Mesodermal cell (in vitro differentiated cells): Measurements from ENCODE around the gene ACVRL1.

ENCODE experiments used
- H3K27ac ChIP-seq: 2 replicates; pipeline ENCODE4 v1.7.0; 2013; ENCODE audit warnings: mild to moderate bottlenecking, low read depth, low read length, moderate library complexity; ENCODE audit not compliant: severe bottlenecking
- H3K36me3 ChIP-seq: 2 replicates; pipeline ENCODE4 v1.7.1; 2013; ENCODE audit warnings: mild to moderate bottlenecking, low read length, moderate library complexity; ENCODE audit not compliant: control insufficient read depth, insufficient read depth
- H3K4me1 ChIP-seq: one replicate; pipeline ENCODE4 v1.7.1; 2013; ENCODE audit warnings: mild to moderate bottlenecking, low read length; ENCODE audit not compliant: insufficient read depth, control insufficient read depth, poor library complexity, severe bottlenecking
- H3K4me3 ChIP-seq: 2 replicates; pipeline ENCODE4 v1.7.0; 2013; ENCODE audit warnings: low read length, control low read depth, mild to moderate bottlenecking; ENCODE audit not compliant: insufficient read depth, poor library complexity, severe bottlenecking; ENCODE audit errors: extremely low read depth
- H3K9me3 ChIP-seq: 2 replicates; pipeline ENCODE4 v1.7.1; 2013; ENCODE audit warnings: mild to moderate bottlenecking, low read length, moderate library complexity; ENCODE audit not compliant: control insufficient read depth
- WGBS, 2 experiments: methylation state at CpG; one replicate each; pipeline ENCODE4 v1.1.5; 2013; ENCODE audit warnings: missing lambda C conversion rate in 2 of 2; ENCODE audit not compliant: insufficient coverage in 2 of 2; 5-methylcytosine and 5-hydroxymethylcytosine counted together

The ACVRL1 gene

DNA sequence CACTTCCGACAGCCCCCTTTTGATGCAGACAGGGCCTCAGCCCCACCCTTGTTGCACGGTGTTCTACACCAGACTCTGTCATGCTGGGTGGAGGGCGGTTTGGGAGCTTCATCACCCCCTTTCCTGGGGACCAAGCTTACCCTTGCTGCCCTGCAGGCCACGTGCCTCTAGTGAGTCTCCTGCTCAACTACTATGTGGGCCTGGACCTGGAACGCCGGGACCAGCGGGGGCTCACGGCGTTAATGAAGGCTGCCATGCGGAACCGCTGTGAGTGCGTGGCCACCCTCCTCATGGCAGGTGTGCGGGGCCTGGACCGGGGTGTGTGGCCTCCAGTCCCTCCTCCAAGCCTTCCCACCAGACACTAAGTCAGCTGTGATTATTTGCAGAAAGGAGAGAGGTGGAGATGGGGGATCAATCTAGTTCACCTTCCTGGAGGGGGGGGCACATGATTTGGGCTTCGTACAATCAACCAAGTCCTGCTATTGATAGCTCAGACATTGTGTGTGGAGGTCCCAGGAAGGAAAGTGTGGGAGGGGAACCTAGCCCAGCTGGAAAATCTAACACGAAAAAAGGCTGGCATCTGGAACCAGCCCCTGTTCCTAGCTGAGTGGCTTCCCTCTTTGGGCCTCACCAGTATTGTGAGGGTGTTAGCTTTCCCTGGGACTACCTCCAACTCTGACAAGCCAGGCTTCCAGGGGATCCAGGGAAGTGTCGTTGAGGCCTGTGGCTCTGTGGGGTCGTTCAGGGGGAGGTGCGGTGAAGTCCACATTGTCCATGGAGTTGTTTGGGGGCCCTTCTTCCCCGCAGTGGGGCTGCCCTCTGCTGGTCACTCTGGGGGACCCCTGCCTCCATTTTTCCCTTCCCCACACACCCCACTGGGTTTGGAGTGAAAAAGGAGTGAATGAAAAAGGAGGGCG, 17.8 kb upstream of the ACVRL1 start:
- 89 to 94% methylated on average over 14 to 19 of the region's 21 CpGs for WGBS, 2 experiments
- H3K4me1 ChIP-seq, result peaks cover 13% of the 10 kb centered on the region
- no peak overlapping the region for H3K27ac ChIP-seq
- no peak overlapping the region for H3K4me3 ChIP-seq
- peaks cover 9% of the 10 kb centered on the region for H3K9me3 ChIP-seq
- no peaks in the 10 kb centered on the region for H3K36me3 ChIP-seq

DNA sequence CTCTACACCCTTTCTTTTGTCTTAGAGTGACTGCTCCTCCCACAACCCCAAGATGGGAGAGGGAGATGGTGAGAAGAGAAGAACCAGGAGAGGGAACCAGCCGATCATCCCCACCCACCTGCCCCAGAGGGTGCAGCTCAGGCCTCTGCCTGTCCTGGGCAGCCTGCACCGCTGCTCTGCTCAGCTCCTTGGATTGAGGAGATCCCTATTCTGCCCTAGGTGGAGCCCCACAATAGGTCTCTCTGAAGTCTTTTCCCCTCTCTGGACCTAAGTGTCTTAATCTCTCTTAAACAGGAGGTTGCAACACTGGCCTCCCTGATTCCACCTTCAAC, 17.2 kb upstream of the ACVRL1 start:
- H3K4me3 ChIP-seq, result no peak overlapping the region
- H3K36me3 ChIP-seq, result no peaks in the 10 kb centered on the region
- H3K4me1 ChIP-seq, result peaks cover 17% of the 10 kb centered on the region
- H3K27ac ChIP-seq, result no peak overlapping the region
- WGBS, 2 experiments, result 73 to 100% methylated on average over 1 to 2 of the region's 2 CpGs
- peaks cover 4% of the 10 kb centered on the region for H3K9me3 ChIP-seq

DNA sequence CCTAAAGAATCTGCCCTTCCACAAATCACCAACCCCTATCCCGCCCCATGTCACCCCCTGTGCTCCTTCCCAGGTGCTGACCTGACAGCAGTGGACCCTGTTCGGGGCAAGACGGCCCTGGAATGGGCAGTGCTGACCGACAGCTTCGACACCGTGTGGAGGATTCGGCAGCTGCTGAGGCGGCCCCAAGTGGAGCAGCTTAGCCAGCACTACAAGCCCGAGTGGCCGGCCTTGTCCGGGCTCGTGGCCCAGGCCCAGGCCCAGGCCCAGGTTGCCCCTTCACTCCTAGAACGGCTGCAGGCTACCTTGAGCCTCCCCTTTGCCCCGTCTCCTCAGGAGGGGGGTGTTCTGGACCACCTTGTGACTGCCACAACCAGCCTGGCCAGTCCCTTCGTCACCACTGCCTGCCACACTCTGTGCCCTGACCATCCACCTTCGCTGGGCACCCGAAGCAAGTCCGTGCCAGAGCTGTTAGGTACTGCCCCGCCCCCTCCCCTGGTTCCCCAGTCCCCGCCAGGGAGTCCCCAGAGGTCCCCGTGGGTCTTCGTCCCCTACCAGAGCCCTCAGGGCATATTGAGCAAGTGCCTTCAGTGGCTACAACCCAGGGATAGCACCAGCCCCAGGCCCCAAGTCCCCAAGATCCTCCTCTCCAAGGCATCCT, 16.7 kb upstream of the ACVRL1 start:
- H3K4me1 ChIP-seq, result peaks cover 21% of the 10 kb centered on the region
- H3K4me3 ChIP-seq, result no peak overlapping the region
- H3K36me3 ChIP-seq, result no peaks in the 10 kb centered on the region
- no peak overlapping the region for H3K27ac ChIP-seq
- H3K9me3 ChIP-seq, result no peaks in the 10 kb centered on the region
- 89 to 92% methylated on average over 18 to 22 of the region's 22 CpGs for WGBS, 2 experiments

DNA sequence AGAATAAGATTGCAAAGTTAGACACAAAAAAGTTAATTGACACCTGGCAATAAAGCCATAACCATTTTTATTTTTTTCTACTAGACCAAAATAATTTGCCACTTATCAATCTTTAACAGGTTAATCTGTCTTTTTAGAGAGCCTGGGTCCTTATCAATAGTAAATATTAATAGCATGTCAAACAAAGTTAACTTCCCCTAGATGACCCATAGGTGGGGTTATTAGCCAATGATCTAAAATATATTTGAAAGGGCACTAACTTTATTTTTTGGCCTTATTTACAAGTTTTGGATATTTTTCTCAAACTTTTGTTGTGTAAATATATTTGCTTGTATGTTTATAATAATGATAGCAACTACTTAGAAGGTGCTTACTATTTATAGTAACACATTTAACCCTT, 15.5 kb upstream of the ACVRL1 start:
- Histone ChIP-seq H3K27ac (no peak overlapping the region), H3K36me3 (no peaks in the 10 kb centered on the region), H3K4me3 (no peak overlapping the region), H3K4me1 (peaks cover 14% of the 10 kb centered on the region), H3K9me3 (no peaks in the 10 kb centered on the region)

DNA sequence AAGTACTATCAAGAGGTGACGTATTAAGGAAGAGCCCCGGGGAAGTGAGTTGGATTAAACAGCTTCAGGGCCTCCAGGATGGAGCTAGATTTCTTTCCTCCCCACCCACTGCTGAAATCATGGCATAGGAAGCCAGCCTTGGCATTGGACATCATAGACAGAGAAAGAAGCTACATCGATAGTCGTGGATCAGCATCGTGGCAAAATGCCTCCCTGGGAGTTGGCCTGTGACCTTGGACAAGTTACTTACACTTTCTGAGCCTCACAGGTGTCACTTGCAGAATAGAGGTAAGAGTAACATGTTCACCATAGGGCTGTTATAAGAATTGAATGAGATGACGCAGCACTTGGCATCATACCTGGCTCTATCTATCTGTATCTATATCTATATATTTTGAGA, 13.5 kb upstream of the ACVRL1 start:
- H3K27ac ChIP-seq, result no peak overlapping the region
- H3K9me3 ChIP-seq, result no peaks in the 10 kb centered on the region
- H3K36me3 ChIP-seq, result no peaks in the 10 kb centered on the region
- WGBS, 2 experiments, result 93 to 97% methylated on average over 4 to 5 of the region's 6 CpGs
- no peak overlapping the region for H3K4me3 ChIP-seq
- peaks cover 24% of the 10 kb centered on the region for H3K4me1 ChIP-seq

DNA sequence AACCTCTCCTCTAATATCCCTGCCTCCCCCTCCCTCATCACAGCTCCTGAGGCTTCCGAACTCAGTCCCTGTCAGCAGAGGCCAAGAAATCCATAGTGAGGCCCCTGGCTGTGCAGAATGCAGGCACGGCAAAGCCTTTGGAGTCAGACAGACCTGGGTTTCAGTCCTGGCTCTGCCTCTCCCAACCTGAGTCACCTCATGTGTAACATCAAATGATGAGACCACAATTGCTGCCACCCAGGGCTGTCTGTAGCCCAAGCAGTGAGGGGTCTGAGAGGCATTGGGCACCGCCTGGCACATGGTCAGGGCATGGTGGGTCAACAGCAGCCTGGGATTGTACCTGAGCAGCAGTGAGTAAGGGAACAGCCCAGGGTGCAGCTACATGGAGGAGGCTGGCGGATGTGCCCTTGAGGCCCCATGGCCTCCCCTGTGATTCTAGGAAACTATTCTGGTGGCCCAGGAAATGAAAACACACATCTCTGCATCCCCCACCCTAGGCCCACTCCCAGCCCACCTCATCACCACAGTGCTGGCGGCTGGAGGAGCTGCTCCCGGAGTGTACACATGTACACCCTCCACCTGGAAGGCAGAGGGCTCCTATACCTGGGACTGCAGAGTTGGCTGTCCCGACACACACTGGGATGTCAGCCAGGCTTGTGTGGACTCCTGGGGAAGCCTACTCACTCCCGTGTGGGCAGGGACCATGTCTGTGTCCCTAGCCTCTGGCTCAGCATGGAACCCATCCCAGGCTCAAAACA, 11.7 kb upstream of the ACVRL1 start:
- no peak overlapping the region for H3K27ac ChIP-seq
- no peaks in the 10 kb centered on the region for H3K36me3 ChIP-seq
- no peaks in the 10 kb centered on the region for H3K9me3 ChIP-seq
- no peak overlapping the region for H3K4me3 ChIP-seq
- 87 to 92% methylated on average over 6 to 8 of the region's 8 CpGs for WGBS, 2 experiments
- peaks cover 25% of the 10 kb centered on the region for H3K4me1 ChIP-seq

DNA sequence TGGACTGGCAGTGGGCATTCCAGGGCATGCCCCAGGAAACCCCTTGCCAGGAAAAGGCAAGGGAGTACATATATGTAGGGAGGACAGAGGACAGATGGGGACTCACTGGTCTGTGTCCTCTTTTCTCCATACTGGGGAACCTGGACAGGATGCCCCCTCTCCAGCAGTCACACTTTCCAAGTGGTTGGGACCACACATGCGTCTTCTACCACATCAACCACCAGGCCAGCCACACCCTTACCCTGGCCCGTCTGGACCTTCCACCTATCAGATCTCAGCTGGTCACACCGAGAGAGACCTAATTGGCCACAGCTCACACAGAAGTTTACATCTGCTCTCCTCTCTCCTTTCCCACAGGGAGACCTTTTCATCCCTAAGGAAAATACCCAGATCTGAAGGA, 11.1 kb upstream of the ACVRL1 start:
- Histone ChIP-seq H3K4me3 (no peak overlapping the region), H3K36me3 (no peaks in the 10 kb centered on the region), H3K9me3 (no peaks in the 10 kb centered on the region), H3K27ac (no peak overlapping the region), H3K4me1 (peaks cover 25% of the 10 kb centered on the region)
- 88 to 93% methylated on average over 2 to 3 of the region's 3 CpGs for WGBS, 2 experiments

DNA sequence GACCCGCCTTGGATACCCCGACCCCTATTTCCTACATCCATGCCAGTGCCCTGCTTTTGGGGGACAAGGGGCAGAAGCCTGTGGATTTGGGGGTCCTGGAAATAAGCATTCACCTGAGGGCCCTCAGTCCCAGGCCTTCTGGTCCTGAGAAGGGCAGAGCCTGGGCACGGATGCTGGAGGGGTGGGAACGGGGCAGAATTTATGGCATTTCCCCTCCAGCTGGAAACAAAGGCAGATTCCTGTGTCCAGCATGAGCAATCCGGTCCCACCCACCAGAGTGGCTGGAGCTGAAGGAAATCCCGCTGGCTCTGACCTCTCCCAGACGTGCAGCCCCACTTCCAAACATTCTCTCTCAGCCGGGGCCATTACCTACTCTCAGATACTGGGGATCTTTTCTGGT, 10.1 kb upstream of the ACVRL1 start:
- 76 to 82% methylated on average over 6 of the region's 8 CpGs for WGBS, 2 experiments
- Histone ChIP-seq H3K36me3 (no peaks in the 10 kb centered on the region), H3K4me1 (peaks cover 25% of the 10 kb centered on the region), H3K4me3 (no peak overlapping the region), H3K27ac (no peak overlapping the region), H3K9me3 (no peaks in the 10 kb centered on the region)

DNA sequence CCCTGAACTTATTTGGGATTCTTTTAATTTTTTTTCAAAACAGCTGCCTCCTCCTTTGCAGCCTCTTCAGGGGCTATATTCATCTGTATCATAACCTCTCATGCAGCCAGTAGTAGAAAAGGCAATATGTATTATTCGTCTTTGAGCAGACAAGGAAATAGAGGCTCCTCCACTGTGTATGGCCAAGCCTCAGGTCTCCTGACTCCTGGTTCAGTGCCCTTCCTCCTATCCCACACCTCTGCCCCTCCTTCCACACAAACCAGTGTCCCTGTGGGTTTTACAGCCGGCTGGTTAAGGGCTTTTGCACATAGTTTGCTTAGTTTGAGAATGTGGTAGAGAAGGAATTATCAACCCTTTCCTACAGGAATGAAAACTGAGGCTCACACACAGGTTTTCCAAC, 8.8 kb upstream of the ACVRL1 start:
- no peaks in the 10 kb centered on the region for H3K36me3 ChIP-seq
- no peak overlapping the region for H3K4me3 ChIP-seq
- no peak overlapping the region for H3K27ac ChIP-seq
- H3K4me1 ChIP-seq, result peaks cover 33% of the 10 kb centered on the region
- H3K9me3 ChIP-seq, result no peaks in the 10 kb centered on the region
- no CpG with 5 or more reads among the region's 2 CpGs for WGBS, 2 experiments

DNA sequence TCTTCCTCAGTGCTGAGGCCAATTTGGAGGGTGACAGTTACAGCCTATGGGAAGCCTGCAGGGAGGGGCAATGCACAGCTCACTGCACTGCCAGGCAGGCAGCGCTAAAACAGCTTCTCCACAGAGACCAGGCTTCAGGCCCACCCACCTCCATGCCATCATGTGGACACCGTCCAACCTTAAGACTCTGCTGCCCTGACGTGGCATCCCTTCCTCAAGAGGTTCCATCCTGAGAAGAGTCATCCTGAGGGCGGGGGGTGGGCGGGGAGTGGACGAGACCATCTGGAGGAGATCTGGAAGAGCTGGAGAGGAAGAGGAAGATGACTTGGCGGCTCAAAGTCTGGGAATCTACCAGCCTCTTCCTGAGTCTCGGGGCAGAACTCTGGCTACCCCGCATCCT, 8.4 kb upstream of the ACVRL1 start:
- no peak overlapping the region for H3K4me3 ChIP-seq
- H3K36me3 ChIP-seq, result no peaks in the 10 kb centered on the region
- no peaks in the 10 kb centered on the region for H3K9me3 ChIP-seq
- H3K27ac ChIP-seq, result no peak overlapping the region
- peaks cover 33% of the 10 kb centered on the region for H3K4me1 ChIP-seq
- WGBS, 2 experiments, result 81 to 87% methylated on average over 5 to 8 of the region's 9 CpGs
